ENCODE measurements around the gene SPRED1. TPM values are rescaled to one million over a fixed set of nuclear protein-coding genes. Genes with fewer than 3 reads are reported as not detected.

SPRED1 gene
- total RNA-seq, 4 donors from 2014 or later, result 11.8 to 30.0 (median 19.7) TPM

DNA sequence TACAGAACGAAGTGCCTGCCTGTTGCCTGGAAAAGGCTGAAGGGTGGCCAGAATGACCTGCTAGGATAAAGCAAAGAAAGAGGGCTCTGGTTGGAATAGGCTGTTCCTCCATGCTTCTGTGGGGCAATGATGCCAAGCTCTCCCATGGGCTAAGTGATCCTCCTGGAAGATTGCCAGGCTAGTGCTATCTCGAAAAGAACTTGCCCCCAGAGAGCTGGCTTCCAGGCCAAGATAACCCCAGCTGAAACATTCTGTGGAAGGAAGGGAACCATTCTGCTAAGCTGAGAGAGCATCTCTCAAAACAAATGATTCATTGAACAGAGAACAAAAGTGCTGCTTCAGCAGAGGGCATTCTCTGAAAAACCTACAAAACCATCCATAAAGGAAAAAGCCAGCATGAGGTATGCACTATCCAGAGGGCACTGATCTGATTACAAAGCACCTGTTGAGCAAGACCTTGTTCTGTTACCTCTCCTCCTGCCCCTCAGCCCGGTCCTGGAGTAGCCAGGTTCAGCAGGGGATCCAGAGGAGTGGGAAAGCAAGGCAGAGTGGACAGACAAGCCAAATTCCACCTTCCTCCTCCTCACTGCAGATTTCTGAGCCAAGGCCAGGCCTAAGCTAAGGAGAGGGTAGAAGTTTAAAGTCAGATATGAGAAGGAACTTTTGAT, 31.9 kb upstream of the SPRED1 start:
- H3K4me3 ChIP-seq, result no peak overlapping the region
- no peaks in the 10 kb centered on the region for H3K36me3 ChIP-seq
- no peak overlapping the region for H3K27ac ChIP-seq
- no peaks in the 10 kb centered on the region for H3K27me3 ChIP-seq
- ATAC-seq, result no peak
- WGBS, 2 donors (ENCODE audit: low coverage in 1 of 2), result 83 to 94% methylated on average over 2 of the region's 3 CpGs
- H3K4me1 ChIP-seq, result peaks cover 0 to 13% (median 0%) of the 10 kb centered on the region in 3 donors
- no peaks in the 10 kb centered on the region for H3K9me3 ChIP-seq
- no peak for TF ChIP-seq POLR2AphosphoS5 (IDR thresholded peaks at IDR 0.05)
- TF ChIP-seq, protein P1, sequence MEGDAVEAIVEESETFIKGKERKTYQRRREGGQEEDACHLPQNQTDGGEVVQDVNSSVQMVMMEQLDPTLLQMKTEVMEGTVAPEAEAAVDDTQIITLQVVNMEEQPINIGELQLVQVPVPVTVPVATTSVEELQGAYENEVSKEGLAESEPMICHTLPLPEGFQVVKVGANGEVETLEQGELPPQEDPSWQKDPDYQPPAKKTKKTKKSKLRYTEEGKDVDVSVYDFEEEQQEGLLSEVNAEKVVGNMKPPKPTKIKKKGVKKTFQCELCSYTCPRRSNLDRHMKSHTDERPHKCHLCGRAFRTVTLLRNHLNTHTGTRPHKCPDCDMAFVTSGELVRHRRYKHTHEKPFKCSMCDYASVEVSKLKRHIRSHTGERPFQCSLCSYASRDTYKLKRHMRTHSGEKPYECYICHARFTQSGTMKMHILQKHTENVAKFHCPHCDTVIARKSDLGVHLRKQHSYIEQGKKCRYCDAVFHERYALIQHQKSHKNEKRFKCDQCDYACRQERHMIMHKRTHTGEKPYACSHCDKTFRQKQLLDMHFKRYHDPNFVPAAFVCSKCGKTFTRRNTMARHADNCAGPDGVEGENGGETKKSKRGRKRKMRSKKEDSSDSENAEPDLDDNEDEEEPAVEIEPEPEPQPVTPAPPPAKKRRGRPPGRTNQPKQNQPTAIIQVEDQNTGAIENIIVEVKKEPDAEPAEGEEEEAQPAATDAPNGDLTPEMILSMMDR (IDR thresholded peaks at IDR 0.05), result no peak

DNA sequence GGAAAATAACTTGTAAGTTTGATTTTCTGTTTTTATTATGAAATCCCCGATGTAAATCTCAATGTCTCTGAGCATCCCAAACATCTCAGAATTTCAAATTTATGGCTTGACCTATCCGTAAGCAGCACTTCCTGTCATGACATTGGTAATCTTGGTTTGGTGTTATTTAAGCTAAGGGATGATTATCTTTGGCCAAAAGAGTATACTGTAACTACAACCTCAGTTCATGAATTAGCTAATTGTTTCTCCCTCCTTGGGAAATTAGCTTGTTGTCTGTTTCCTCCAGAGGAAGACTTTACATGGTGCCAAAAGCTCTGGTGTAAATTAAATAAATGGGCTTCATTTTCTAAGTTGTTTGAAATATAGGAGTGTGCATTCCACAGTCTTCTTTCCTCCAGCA, 28.1 kb upstream of the SPRED1 start:
- no peak for ATAC-seq

DNA sequence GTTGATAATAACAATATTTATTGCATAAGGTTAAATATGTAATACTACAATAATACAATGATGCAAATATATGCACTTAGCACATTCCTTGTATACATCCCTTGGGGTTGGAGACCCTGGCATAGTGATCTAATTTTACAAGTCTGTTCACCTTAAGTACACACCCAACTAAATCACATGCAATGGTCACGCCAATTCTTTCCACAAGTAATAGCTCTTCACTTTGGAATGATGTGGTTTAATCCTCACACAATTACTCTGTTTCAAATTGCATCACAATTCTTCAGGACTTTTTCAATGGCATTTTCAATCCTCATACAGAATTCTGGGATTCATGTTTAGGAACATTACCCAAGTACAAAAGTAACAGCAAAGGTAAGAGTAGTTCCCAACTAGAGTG, 27.3 kb upstream of the SPRED1 start:
- H3K9me3 ChIP-seq, result no peaks in the 10 kb centered on the region
- no peak for TF ChIP-seq POLR2AphosphoS5 (IDR thresholded peaks at IDR 0.05)
- TF ChIP-seq EP300 (IDR thresholded peaks at IDR 0.05), result no peak
- TF ChIP-seq, protein P1 (IDR thresholded peaks at IDR 0.05), result no peak
- no peak for TF ChIP-seq POLR2A (IDR thresholded peaks at IDR 0.05)
- H3K27ac ChIP-seq, result no peak overlapping the region
- H3K27me3 ChIP-seq, result no peaks in the 10 kb centered on the region
- WGBS, 2 donors (ENCODE audit: low coverage in 1 of 2), result 88 to 100% methylated on average over 1 of the region's 1 CpG
- H3K4me1 ChIP-seq, result no peaks in the 10 kb centered on the region
- no peaks in the 10 kb centered on the region for H3K36me3 ChIP-seq
- ATAC-seq, result no peak
- H3K4me3 ChIP-seq, result no peak overlapping the region

More for the DNA sequence above, 28.1 kb upstream of the SPRED1 start:
- H3K36me3 ChIP-seq, result no peaks in the 10 kb centered on the region
- no peaks in the 10 kb centered on the region for H3K27me3 ChIP-seq
- no peak overlapping the region for H3K4me3 ChIP-seq
- 67 to 77% methylated on average over 2 of the region's 2 CpGs for WGBS, 2 donors (ENCODE audit: low coverage in 1 of 2)
- H3K4me1 ChIP-seq, result no peaks in the 10 kb centered on the region
- TF ChIP-seq, protein P1 (IDR thresholded peaks at IDR 0.05), result no peak
- TF ChIP-seq EP300 (IDR thresholded peaks at IDR 0.05) (no peak), POLR2AphosphoS5 (IDR thresholded peaks at IDR 0.05) (no peak), POLR2A (IDR thresholded peaks at IDR 0.05) (no peak)
- H3K27ac ChIP-seq, result no peak overlapping the region
- no peaks in the 10 kb centered on the region for H3K9me3 ChIP-seq

DNA sequence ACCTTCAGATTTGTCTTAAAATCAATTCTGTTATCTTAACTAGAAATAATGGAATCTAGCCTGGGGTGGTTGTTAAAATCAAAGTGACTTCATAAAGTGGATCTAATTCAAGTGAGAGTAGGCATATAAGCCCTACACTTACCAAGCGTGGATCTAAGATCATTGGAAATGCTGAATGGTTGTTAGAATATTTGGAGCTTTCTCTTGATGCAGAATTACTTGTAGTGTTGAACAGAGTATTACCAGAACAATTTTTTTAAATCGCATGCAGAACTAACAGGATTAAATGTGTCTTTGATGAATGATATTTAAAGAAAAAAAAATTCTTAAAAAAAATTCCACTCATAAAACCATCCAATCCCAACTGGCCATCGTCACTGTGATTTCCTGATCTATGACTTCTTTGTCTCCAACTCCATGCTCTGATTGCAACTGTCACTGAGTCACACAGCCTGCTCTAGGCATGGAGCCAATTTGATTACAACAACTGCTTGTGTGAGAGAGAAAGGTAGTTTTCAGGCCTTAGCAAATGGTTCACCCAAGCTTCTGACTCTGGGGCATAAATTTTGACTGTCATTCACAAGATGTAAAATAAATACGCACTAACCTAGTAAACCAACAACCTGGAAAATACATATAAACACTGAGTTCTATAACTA, 25.9 kb upstream of the SPRED1 start:
- Histone ChIP-seq H3K27ac (no peak overlapping the region), H3K9me3 (no peaks in the 10 kb centered on the region), H3K36me3 (no peaks in the 10 kb centered on the region), H3K4me3 (no peak overlapping the region), H3K4me1 (no peaks in the 10 kb centered on the region), H3K27me3 (no peaks in the 10 kb centered on the region)
- ATAC-seq, result no peak
- no peak for TF ChIP-seq POLR2AphosphoS5 (IDR thresholded peaks at IDR 0.05)
- no peak for TF ChIP-seq POLR2A (IDR thresholded peaks at IDR 0.05)
- no peak for TF ChIP-seq EP300 (IDR thresholded peaks at IDR 0.05)
- WGBS, 2 donors (ENCODE audit: low coverage in 1 of 2), result 63% methylated on average over 4 of the region's 4 CpGs

DNA sequence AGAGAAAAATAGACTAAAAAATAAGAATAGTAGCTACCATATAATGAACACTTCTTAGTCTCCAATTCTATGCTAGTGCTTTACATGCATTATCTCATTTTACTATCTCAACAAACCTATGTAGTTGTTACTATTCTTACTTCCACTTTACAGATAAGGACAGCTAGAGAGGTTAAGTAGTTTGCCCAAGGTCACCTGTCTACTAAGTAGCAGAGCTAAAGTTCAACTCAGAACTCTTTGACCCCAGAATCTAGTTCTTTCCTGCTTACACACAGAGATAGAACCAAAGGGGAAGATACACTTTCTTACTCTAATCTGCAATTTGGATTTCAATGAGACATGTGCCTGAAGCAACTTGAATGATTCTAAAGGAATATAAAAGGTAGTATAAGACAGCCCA, 24.7 kb upstream of the SPRED1 start:
- no peaks in the 10 kb centered on the region for H3K36me3 ChIP-seq
- H3K4me1 ChIP-seq, result no peaks in the 10 kb centered on the region
- H3K9me3 ChIP-seq, result no peaks in the 10 kb centered on the region
- no peak overlapping the region for H3K27ac ChIP-seq
- H3K27me3 ChIP-seq, result no peaks in the 10 kb centered on the region
- ATAC-seq, result no peak
- no peak overlapping the region for H3K4me3 ChIP-seq
- TF ChIP-seq EP300 (IDR thresholded peaks at IDR 0.05) (no peak), POLR2A (IDR thresholded peaks at IDR 0.05) (no peak), POLR2AphosphoS5 (IDR thresholded peaks at IDR 0.05) (no peak)
- TF ChIP-seq, protein P1 (IDR thresholded peaks at IDR 0.05), result no peak
